Transverse colon (tissue), 3 donors: ENCODE measurements around the gene NBAS.

Experiments used
- CTCF ChIP-seq, 5 experiments: fragments of 200-600 bp in 3 of 5; fragments of 450-650 bp in 2 of 5; sonication (generic) in 3 of 5; IDR thresholded peaks; 1 replicate in 2 of 5; 2 replicates in 3 of 5; pipeline ENCODE4 v1.5.1; 2016 to 2017; ENCODE audit warnings: antibody characterized with exemption in 5 of 5, inconsistent platforms in 3 of 5, mild to moderate bottlenecking in 2 of 5, moderate library complexity in 1 of 5
- EP300 ChIP-seq: sonication (generic); formaldehyde crosslinking; IDR thresholded peaks from one replicate; pipeline ENCODE4 v1.6.1; 2017; ENCODE audit warnings: antibody characterized with exemption, low read depth
- POLR2A ChIP-seq: fragments of 450-650 bp; IDR thresholded peaks from one replicate; pipeline ENCODE4 v1.6.1; 2016; ENCODE audit warnings: antibody characterized with exemption, mild to moderate bottlenecking, moderate library complexity

DNA sequence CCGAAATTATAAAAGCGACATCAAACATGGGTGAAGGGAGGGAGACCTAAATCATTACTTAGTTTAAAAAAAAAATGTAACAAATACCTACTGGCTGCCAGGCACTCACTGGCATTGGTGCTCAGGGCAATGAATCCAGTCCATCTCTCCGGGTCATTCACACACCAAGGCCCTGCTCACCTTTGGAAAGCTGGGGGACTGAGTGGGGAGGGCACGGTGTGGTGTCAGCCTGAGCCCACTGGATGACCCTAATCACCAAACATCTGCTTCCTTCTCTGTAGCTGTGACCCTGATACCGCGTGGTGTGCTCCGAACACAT is 30.2 kb upstream of the NBAS start:
- TF ChIP-seq CTCF (IDR thresholded peaks at IDR 0.05) (no peak), POLR2A (no peak), EP300 (no peak)
